ENCODE measurements around the gene JAML. TPM values are rescaled to one million over a fixed set of nuclear protein-coding genes. Genes with fewer than 3 reads are reported as not detected.

The JAML gene
- total and polyA plus RNA-seq, 2 donors (not counting 1 experiment from before 2014, with no cell fraction given): not detected

GRCh38 chr11:118164885-118165284 lies 59.9 kb downstream of the JAML start:
- H3K27ac ChIP-seq (ENCODE audit: insufficient read depth, low read length): no peak overlapping the region
- no peak overlapping the region for H3K4me2 ChIP-seq (ENCODE audit: extremely low read depth, insufficient read depth, low read length)
- H3K27me3 ChIP-seq (ENCODE audit: control insufficient read depth, insufficient read depth, low read length): peaks cover 6% of the 10 kb centered on the region
- no peaks in the 10 kb centered on the region for H3K36me3 ChIP-seq (ENCODE audit: control insufficient read depth, insufficient read depth, low read length)
- H2AFZ ChIP-seq (ENCODE audit: low read length): no peak overlapping the region
- DNase-seq (ENCODE audit: low read depth in 2 of 2): no peak
- H3K4me1 ChIP-seq (ENCODE audit: control insufficient read depth, extremely low read depth, insufficient read depth, low read length): no peaks in the 10 kb centered on the region
- no peaks in the 10 kb centered on the region for H3K9me3 ChIP-seq (ENCODE audit: control insufficient read depth, insufficient read depth, low read depth, low read length)
- TF ChIP-seq EZH2 (IDR thresholded peaks at IDR 0.05; ENCODE audit: low read length, missing control alignments): no peak
- no peak for TF ChIP-seq CTCF (conservative IDR thresholded peaks at IDR 0.05 in 1 of 2, IDR thresholded peaks at IDR 0.05 in 1 of 2; ENCODE audit: low read depth in 1 of 2, low read length in 2 of 2)
- H3K79me2 ChIP-seq (ENCODE audit: control insufficient read depth, insufficient read depth, low read length): no peaks in the 10 kb centered on the region
- no peak overlapping the region for H3K9ac ChIP-seq (ENCODE audit: insufficient read depth, low read length)
- no peaks in the 10 kb centered on the region for H4K20me1 ChIP-seq (ENCODE audit: control insufficient read depth, extremely low read depth, insufficient read depth, low read length)
- no peak overlapping the region for H3K4me3 ChIP-seq (replicated peaks in 1 of 4; ENCODE audit: control extremely low read depth in 1 of 4, insufficient read depth in 1 of 4, low read depth in 3 of 4, low read length in 4 of 4)

- Histone ChIP-seq H3K4me1 (ENCODE audit: control insufficient read depth, extremely low read depth, insufficient read depth, low read length) (no peaks in the 10 kb centered on the region), H3K9ac (ENCODE audit: insufficient read depth, low read length) (no peak overlapping the region), H4K20me1 (ENCODE audit: control insufficient read depth, extremely low read depth, insufficient read depth, low read length) (no peaks in the 10 kb centered on the region), H3K4me2 (ENCODE audit: extremely low read depth, insufficient read depth, low read length) (no peak overlapping the region), H3K27me3 (ENCODE audit: control insufficient read depth, insufficient read depth, low read length) (peaks cover 6% of the 10 kb centered on the region), H3K36me3 (ENCODE audit: control insufficient read depth, insufficient read depth, low read length) (no peaks in the 10 kb centered on the region), H3K79me2 (ENCODE audit: control insufficient read depth, insufficient read depth, low read length) (no peaks in the 10 kb centered on the region), H2AFZ (ENCODE audit: low read length) (no peak overlapping the region), H3K9me3 (ENCODE audit: control insufficient read depth, insufficient read depth, low read depth, low read length) (no peaks in the 10 kb centered on the region), H3K27ac (ENCODE audit: insufficient read depth, low read length) (no peak overlapping the region), H3K4me3 (replicated peaks in 1 of 4; ENCODE audit: control extremely low read depth in 1 of 4, insufficient read depth in 1 of 4, low read depth in 3 of 4, low read length in 4 of 4) (no peak overlapping the region)
- TF ChIP-seq CTCF (conservative IDR thresholded peaks at IDR 0.05 in 1 of 2, IDR thresholded peaks at IDR 0.05 in 1 of 2; ENCODE audit: low read depth in 1 of 2, low read length in 2 of 2): no peak
- TF ChIP-seq EZH2 (IDR thresholded peaks at IDR 0.05; ENCODE audit: low read length, missing control alignments): no peak
- no peak for DNase-seq (ENCODE audit: low read depth in 2 of 2)
Measured at GRCh38 chr11:118163494-118163893, 61.3 kb downstream of the JAML start.

GRCh38 chr11:118162846-118163245 lies 62.0 kb downstream of the JAML start:
- H3K27ac ChIP-seq (ENCODE audit: insufficient read depth, low read length): no peak overlapping the region
- no peaks in the 10 kb centered on the region for H3K4me1 ChIP-seq (ENCODE audit: control insufficient read depth, extremely low read depth, insufficient read depth, low read length)
- H3K9me3 ChIP-seq (ENCODE audit: control insufficient read depth, insufficient read depth, low read depth, low read length): no peaks in the 10 kb centered on the region
- no peaks in the 10 kb centered on the region for H3K79me2 ChIP-seq (ENCODE audit: control insufficient read depth, insufficient read depth, low read length)
- H3K36me3 ChIP-seq (ENCODE audit: control insufficient read depth, insufficient read depth, low read length): no peaks in the 10 kb centered on the region
- no peak overlapping the region for H3K4me2 ChIP-seq (ENCODE audit: extremely low read depth, insufficient read depth, low read length)
- peaks cover 11% of the 10 kb centered on the region for H3K27me3 ChIP-seq (ENCODE audit: control insufficient read depth, insufficient read depth, low read length)
- no peak overlapping the region for H2AFZ ChIP-seq (ENCODE audit: low read length)
- no peaks in the 10 kb centered on the region for H4K20me1 ChIP-seq (ENCODE audit: control insufficient read depth, extremely low read depth, insufficient read depth, low read length)
- no peak for DNase-seq (ENCODE audit: low read depth in 2 of 2)
- no peak for TF ChIP-seq CTCF (conservative IDR thresholded peaks at IDR 0.05 in 1 of 2, IDR thresholded peaks at IDR 0.05 in 1 of 2; ENCODE audit: low read depth in 1 of 2, low read length in 2 of 2)
- no peak for TF ChIP-seq EZH2 (IDR thresholded peaks at IDR 0.05; ENCODE audit: low read length, missing control alignments)
- no peak overlapping the region for H3K4me3 ChIP-seq (replicated peaks in 1 of 4; ENCODE audit: control extremely low read depth in 1 of 4, insufficient read depth in 1 of 4, low read depth in 3 of 4, low read length in 4 of 4)
- no peak overlapping the region for H3K9ac ChIP-seq (ENCODE audit: insufficient read depth, low read length)

Data from fibroblast of lung (primary cell).